GM18520 (cell line): ENCODE measurements around the gene CLDN11.

Experiments
- ATAC-seq: cut with Tn5 transposase; IDR thresholded peaks from one replicate; pipeline ENCODE4 v1.9.1; 2021; ENCODE audit not compliant: unreplicated experiment

The CLDN11 gene

GRCh38 chr3:170426240-170426797, 7.7 kb downstream of the CLDN11 start:
- no peak for ATAC-seq

- no peak for ATAC-seq
Observed at GRCh38 chr3:170428095-170428494, 9.4 kb downstream of the CLDN11 start.

- no peak for ATAC-seq
Observed at GRCh38 chr3:170429050-170429449, 10.4 kb downstream of the CLDN11 start.

GRCh38 chr3:170431054-170431453, 12.4 kb downstream of the CLDN11 start:
- ATAC-seq: no peak

- ATAC-seq: no peak
Observed at GRCh38 chr3:170432416-170432815, 13.7 kb downstream of the CLDN11 start.

- no peak for ATAC-seq
Observed at GRCh38 chr3:170436697-170437096, 18.0 kb downstream of the CLDN11 start.

GRCh38 chr3:170437176-170437575, 18.5 kb downstream of the CLDN11 start:
- no peak for ATAC-seq

GRCh38 chr3:170437696-170438407, 19.2 kb downstream of the CLDN11 start:
- ATAC-seq: no peak

GRCh38 chr3:170438836-170439235, 20.2 kb downstream of the CLDN11 start:
- ATAC-seq: no peak

- no peak for ATAC-seq
Observed at GRCh38 chr3:170440344-170440743, 21.7 kb downstream of the CLDN11 start.

GRCh38 chr3:170441412-170441811, 22.7 kb downstream of the CLDN11 start:
- no peak for ATAC-seq

- no peak for ATAC-seq
Observed at GRCh38 chr3:170442947-170443346, 24.3 kb downstream of the CLDN11 start.

GRCh38 chr3:170443457-170443856, 24.8 kb downstream of the CLDN11 start:
- ATAC-seq: no peak

- ATAC-seq: no peak
Observed at GRCh38 chr3:170448584-170448983, 29.9 kb downstream of the CLDN11 start.

GRCh38 chr3:170450039-170450438, 31.4 kb downstream of the CLDN11 start:
- no peak for ATAC-seq

GRCh38 chr3:170454509-170454908, 35.8 kb downstream of the CLDN11 start:
- no peak for ATAC-seq

GRCh38 chr3:170458285-170458684, 39.6 kb downstream of the CLDN11 start:
- ATAC-seq: no peak

GRCh38 chr3:170463011-170463410, 44.3 kb downstream of the CLDN11 start:
- no peak for ATAC-seq

- ATAC-seq: no peak
Observed at GRCh38 chr3:170465955-170466354, 47.3 kb downstream of the CLDN11 start.

GRCh38 chr3:170467007-170467406, 48.3 kb downstream of the CLDN11 start:
- ATAC-seq: no peak

- no peak for ATAC-seq
Observed at GRCh38 chr3:170467571-170468147, 49.0 kb downstream of the CLDN11 start.
